ENCODE data around the gene SH2B2.
"Not testable (repeated sequence)": the region's sequence is repeated elsewhere in the genome, so short reads cannot be mapped to it uniquely, and the experiment has no call there.

GRCh38 chr7:102329366-102329765, 42.7 kb downstream of the SH2B2 start:
- not testable (repeated sequence) for TF ChIP-seq CTCF, POLR2A (IDR thresholded peaks at IDR 0.05)

All from tibial nerve (tissue), 3 donors.